ENCODE data around the gene NGLY1. TPM values are rescaled to one million over a fixed set of nuclear protein-coding genes. Genes with fewer than 3 reads are reported as not detected.

The NGLY1 gene
- total and polyA plus RNA-seq, 2 of the 8 experiments (the other 6 are each of a cell fraction or from before 2014, with no cell fraction given) = 3.1 to 24.8 TPM

GRCh38 chr3:25830373-25831280 lies 47.4 kb upstream of the NGLY1 start (continued):
- no peak for TF ChIP-seq PHF8 (conservative IDR thresholded peaks at IDR 0.05; ENCODE audit: low read depth, low read length)
- no peak for TF ChIP-seq ASH2L (IDR thresholded peaks at IDR 0.05; ENCODE audit: low read length)
- TF ChIP-seq JUND (IDR thresholded peaks at IDR 0.05; ENCODE audit: low read length) = no peak
- no peak for TF ChIP-seq CTBP2 (IDR thresholded peaks at IDR 0.05; ENCODE audit: borderline replicate concordance, insufficient read depth, insufficient read length, low read length)
- no peak for TF ChIP-seq GTF2F1 (IDR thresholded peaks at IDR 0.05; ENCODE audit: borderline replicate concordance, low read depth, low read length)
